A673 (cell line): ENCODE measurements around the gene ACOT11. TPM values are rescaled to one million over a fixed set of nuclear protein-coding genes. Genes with fewer than 3 reads are reported as not detected.

Experiments used
- BruUV-seq: library from RNA; stranded (reverse); fragments of 400-500 nt; replicated peaks from 2 replicates; lab custom pipeline; 2021; lab: Mats Ljungman, UMichigan
- CTCF ChIA-PET: fragments of 300-600 bp; sonication (Branson Sonifier 250); formaldehyde crosslinking; loops from one replicate; lab custom pipeline; 2022; ENCODE audit warnings: antibody characterized with exemption; lab: Charles Lee
- POLR2A ChIA-PET: fragments of 300-600 bp; sonication (Branson Sonifier 250); formaldehyde crosslinking; loops from one replicate; lab custom pipeline; 2022; ENCODE audit warnings: antibody characterized with exemption; ENCODE audit not compliant: low non-redundant PET; lab: Charles Lee
- DNase-seq: peaks from one replicate; pipeline ENCODE4 v3.0.0-alpha.2; 2015; ENCODE audit warnings: low spot score
- H3K27ac ChIP-seq: fragments of 200-600 bp; sonication (generic); 2 replicates; pipeline ENCODE4 v1.5.1; 2016; ENCODE audit warnings: mixed run types, low read depth, mild to moderate bottlenecking, mixed read lengths, antibody characterized with exemption, low read length; ENCODE audit not compliant: poor library complexity, severe bottlenecking
- H3K27me3 ChIP-seq: fragments of 200-600 bp; sonication (generic); replicated peaks from 2 replicates; pipeline ENCODE4 v1.6.1; 2017; ENCODE audit warnings: mixed run types, low read depth, mild to moderate bottlenecking, mixed read lengths, antibody characterized with exemption, low read length; ENCODE audit not compliant: insufficient read depth, poor library complexity
- H3K36me3 ChIP-seq: fragments of 200-600 bp; sonication (generic); 2 replicates; pipeline ENCODE4 v1.6.1; 2016; ENCODE audit warnings: mixed run types, mild to moderate bottlenecking, mixed read lengths, antibody characterized with exemption, low read length; ENCODE audit not compliant: insufficient read depth, poor library complexity, severe bottlenecking
- H3K4me1 ChIP-seq: fragments of 200-600 bp; sonication (generic); 2 replicates; pipeline ENCODE4 v1.6.1; 2017; ENCODE audit warnings: mixed run types, mild to moderate bottlenecking, mixed read lengths, antibody characterized with exemption, low read length; ENCODE audit not compliant: insufficient read depth, poor library complexity, severe bottlenecking
- H3K4me3 ChIP-seq: fragments of 200-600 bp; sonication (generic); 2 replicates; pipeline ENCODE4 v1.5.1; 2016; ENCODE audit warnings: low read depth, mixed run types, mild to moderate bottlenecking, mixed read lengths, low read length; ENCODE audit not compliant: poor library complexity, severe bottlenecking
- H3K9me3 ChIP-seq: fragments of 200-600 bp; sonication (generic); 2 replicates; pipeline ENCODE4 v1.6.1; 2016; ENCODE audit warnings: mixed run types, low read depth, mild to moderate bottlenecking, mixed read lengths, antibody characterized with exemption, low read length; ENCODE audit not compliant: poor library complexity, severe bottlenecking
- CTCF ChIP-seq: fragments of 300-800, 200-600 bp; sonication (generic); conservative IDR thresholded peaks from 2 replicates; pipeline ENCODE4 v1.5.1; 2017; ENCODE audit warnings: low read depth, mild to moderate bottlenecking, antibody characterized with exemption, low read length, moderate library complexity, mixed read lengths
- EZH2 ChIP-seq: fragments of 200-600 bp; sonication (generic); IDR thresholded peaks from 2 replicates; pipeline ENCODE4 v1.6.1; 2017; ENCODE audit warnings: borderline replicate concordance, low read depth, mild to moderate bottlenecking, mixed read lengths, antibody characterized with exemption, low read length; ENCODE audit not compliant: poor library complexity, severe bottlenecking
- intact Hi-C: fragments of 100-400 bp; cut with micrococcal nuclease; formaldehyde crosslinking; loops from one replicate; pipeline ENCODE4 v1.10.0; 2022; ENCODE audit not compliant: unreplicated experiment
- total RNA-seq: library from RNA; stranded (reverse); gene quantifications from 2 replicates; pipeline ENCODE4 v1.2.3, GENCODE V29; 2021

Gene ACOT11
- total RNA-seq, 1 experiment from 2014 or later, result 5.6 TPM

GRCh38 chr1:54584575-54584974, 36.5 kb downstream of the ACOT11 start:
- Histone ChIP-seq H3K27ac (no peak overlapping the region), H3K27me3 (no peaks in the 10 kb centered on the region), H3K36me3 (no peaks in the 10 kb centered on the region), H3K9me3 (no peaks in the 10 kb centered on the region), H3K4me1 (peaks cover 17% of the 10 kb centered on the region), H3K4me3 (no peak overlapping the region)
- intact Hi-C loops, result no loop called here
- no TSS peak for BruUV-seq
- ChIA-PET POLR2A (no interaction called here), CTCF (no interaction called here)
- no peak for DNase-seq
- TF ChIP-seq CTCF, result no peak
- no peak for TF ChIP-seq EZH2

- no TSS peak for BruUV-seq
- Histone ChIP-seq H3K27ac (no peak overlapping the region), H3K4me3 (no peak overlapping the region), H3K36me3 (no peaks in the 10 kb centered on the region), H3K4me1 (peaks cover 17% of the 10 kb centered on the region), H3K9me3 (no peaks in the 10 kb centered on the region), H3K27me3 (no peaks in the 10 kb centered on the region)
- intact Hi-C loops, result no loop called here
- DNase-seq, result no peak
- ChIA-PET CTCF (no interaction called here), POLR2A (no interaction called here)
- TF ChIP-seq EZH2, result no peak
- no peak for TF ChIP-seq CTCF
Measured at GRCh38 chr1:54585181-54586066, 37.4 kb downstream of the ACOT11 start.

GRCh38 chr1:54588377-54588776, 40.3 kb downstream of the ACOT11 start:
- no peaks in the 10 kb centered on the region for H3K9me3 ChIP-seq
- no peak overlapping the region for H3K4me3 ChIP-seq
- no peak for DNase-seq
- no peaks in the 10 kb centered on the region for H3K36me3 ChIP-seq
- H3K4me1 ChIP-seq, result no peaks in the 10 kb centered on the region
- no TSS peak for BruUV-seq
- ChIA-PET CTCF (no interaction called here), POLR2A (no interaction called here)
- TF ChIP-seq CTCF (no peak), EZH2 (no peak)
- H3K27ac ChIP-seq, result no peak overlapping the region
- no peaks in the 10 kb centered on the region for H3K27me3 ChIP-seq
- intact Hi-C loops, result no loop called here
